ENCODE measurements around the gene SBNO2.
"Not testable (repeated sequence)": the region's sequence is repeated elsewhere in the genome, so short reads cannot be mapped to it uniquely, and the experiment has no call there.

The SBNO2 gene

GRCh38 chr19:1173845-1174809, at the start of gene SBNO2:
SBNO2 (minus strand) TSS chr19:1174268; CDS start chr19:1154276, 19,992 bp downstream.
- DNase-seq, result peak; percentile 78

- DNase-seq, result no peak
These were observed 49.2 kb upstream of the SBNO2 start for GRCh38 chr19:1223018-1223855.

DNA sequence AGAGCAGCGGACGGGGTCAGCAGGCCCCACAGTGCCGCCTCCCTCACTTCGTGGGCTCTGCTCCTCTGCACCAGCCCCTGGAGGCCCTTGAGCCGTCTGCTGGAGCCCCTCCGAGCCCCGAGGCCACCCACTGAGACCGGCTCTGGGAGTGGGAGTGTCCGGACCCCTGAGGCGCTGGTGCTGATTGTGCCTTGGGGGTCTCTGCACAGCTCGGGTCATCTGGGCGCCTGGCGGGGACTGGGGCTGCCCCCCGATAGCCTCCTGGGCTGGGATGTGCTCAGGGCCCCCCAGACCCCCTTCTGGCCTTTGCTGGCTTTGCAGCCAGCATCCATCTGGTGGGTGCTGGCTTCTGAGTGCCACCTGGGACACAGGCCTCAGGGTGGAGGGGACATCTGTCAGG, 48.3 kb upstream of the SBNO2 start:
- DNase-seq, result no peak

GRCh38 chr19:1221904-1222255, 47.8 kb upstream of the SBNO2 start:
- no peak for DNase-seq

DNA sequence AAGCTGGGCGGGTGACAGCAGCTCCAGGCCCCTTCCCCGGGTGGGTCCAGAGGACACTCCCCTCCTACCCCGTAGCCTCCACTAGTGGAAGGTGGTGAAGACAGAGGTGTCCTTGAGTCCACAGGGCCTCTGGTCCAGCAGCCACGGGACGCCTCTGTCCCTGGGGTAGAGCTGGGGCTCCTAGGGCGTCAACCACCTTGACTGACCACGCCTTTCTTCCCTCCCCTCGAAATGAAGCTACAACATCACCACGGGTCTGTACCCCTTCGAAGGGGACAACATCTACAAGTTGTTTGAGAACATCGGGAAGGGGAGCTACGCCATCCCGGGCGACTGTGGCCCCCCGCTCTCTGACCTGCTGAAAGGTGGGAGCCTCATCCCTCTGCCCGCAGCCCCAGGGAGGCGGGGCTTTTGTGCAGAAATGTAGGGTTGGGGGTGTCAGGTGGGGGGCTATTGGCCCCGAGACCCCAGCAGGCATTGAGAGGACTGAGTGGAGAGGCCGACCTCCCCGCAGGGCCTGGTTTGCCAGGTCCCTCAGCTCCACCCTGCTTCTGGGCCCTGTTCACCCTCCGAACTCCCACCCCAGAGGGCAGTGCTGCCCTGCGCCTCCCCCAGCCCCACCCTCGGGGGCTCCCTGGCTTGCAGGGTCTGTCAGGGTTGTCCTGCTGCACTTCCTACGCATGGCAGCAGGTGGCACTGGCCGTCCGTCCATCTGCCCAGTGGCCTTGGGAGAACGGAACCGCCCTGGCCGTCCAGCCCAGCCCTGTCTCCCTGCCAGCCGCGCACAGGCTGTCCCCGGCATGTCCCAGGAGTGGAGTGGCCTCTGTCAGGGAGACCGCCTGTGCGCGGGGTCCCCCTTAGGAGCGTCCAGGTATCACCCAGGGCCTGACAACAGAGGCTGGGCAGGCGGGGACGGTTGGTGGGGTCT, 47.2 kb upstream of the SBNO2 start:
- DNase-seq, result no peak

- DNase-seq, result no peak
These were observed 46.4 kb upstream of the SBNO2 start for GRCh38 chr19:1220477-1220930.

DNA sequence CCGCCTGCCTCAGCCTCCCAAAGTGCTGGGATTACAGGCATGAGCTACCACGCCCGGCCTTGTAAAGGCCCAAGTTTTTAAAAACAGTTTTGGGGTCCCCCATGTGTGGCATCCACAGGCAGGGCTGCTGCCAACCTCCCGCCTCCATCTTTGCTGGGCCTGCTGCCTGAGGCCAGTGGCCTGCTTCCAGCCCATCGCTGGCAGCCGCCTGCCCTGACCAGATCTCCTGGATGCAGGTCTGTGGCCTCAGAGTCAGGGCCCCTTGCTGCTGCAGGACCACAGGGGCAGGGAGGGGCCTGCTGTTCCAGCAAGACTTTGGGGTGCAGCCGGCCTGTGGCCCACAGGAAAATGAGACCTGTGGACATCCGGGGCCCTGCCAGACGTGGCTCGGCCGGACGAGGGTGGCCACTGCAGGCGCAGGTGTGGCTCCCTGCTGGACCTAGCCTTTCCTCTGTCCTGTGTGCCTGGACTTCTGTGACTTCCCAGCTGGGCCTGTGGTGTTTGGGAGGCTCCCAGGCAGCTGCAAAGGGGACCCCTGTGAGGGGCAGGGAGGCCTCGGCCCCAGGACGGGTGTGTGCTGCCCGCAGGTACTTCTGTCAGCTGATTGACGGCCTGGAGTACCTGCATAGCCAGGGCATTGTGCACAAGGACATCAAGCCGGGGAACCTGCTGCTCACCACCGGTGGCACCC, 45.9 kb upstream of the SBNO2 start:
- DNase-seq, result no peak

DNA sequence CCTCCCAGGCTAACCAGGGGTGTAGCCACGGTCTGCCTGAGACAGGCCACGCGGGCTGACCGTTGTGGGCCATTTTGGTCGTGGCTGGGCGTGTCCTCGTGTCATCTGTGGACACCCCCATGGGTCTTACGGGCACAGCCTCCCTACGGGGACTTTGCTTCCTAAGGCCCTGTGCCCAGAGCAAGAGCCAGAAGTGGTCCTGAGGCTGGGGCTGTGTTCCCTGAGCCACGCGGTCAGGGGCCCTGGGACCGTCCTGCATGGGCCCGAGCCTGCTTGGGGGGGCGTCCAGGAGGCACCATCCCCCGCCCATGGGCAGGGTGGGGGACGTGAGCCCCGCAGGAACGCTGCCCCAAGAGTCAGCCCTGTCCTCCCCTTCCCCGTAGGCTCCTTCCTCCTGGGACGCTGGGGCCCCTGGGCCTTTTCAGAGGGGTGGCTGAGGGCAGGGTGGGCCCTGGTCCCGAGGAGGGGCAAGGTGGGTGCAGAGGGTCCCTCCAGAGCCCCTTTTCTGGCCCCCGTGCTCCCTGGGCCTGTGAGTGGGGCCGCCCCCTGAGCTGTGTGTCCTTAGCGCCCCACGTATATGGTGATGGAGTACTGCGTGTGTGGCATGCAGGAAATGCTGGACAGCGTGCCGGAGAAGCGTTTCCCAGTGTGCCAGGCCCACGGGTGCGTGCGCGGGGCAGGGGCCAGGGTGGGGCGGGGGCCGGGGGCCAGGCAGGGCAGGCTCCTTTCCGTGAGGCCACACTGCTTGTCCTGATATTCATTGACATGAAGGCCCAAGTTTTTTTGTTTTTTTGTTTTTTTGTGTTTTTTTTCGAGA, 44.9 kb upstream of the SBNO2 start:
- DNase-seq, result no peak

- no peak for DNase-seq
These were observed 43.3 kb upstream of the SBNO2 start for GRCh38 chr19:1217366-1217765.

DNA sequence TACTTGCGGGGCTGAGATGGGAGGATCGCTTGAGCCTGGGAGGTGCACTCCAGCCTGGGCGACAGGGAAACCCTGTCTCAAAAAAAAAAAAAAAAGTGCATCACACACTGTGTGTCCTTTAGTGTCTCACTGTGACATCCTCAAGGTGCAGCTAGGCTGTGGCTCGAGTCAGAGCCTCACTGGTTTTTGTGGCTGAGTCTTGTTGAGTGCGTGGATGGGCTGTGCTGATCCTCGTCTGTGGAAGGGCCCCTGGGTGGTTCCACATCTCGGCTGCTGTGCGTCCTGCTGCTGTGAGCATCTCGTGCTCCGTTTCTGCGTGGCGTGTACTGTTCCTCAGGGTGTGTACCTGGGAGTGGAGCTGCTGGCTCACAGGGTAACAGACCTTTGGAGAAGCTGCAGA, 42.7 kb upstream of the SBNO2 start:
- no peak for DNase-seq

DNA sequence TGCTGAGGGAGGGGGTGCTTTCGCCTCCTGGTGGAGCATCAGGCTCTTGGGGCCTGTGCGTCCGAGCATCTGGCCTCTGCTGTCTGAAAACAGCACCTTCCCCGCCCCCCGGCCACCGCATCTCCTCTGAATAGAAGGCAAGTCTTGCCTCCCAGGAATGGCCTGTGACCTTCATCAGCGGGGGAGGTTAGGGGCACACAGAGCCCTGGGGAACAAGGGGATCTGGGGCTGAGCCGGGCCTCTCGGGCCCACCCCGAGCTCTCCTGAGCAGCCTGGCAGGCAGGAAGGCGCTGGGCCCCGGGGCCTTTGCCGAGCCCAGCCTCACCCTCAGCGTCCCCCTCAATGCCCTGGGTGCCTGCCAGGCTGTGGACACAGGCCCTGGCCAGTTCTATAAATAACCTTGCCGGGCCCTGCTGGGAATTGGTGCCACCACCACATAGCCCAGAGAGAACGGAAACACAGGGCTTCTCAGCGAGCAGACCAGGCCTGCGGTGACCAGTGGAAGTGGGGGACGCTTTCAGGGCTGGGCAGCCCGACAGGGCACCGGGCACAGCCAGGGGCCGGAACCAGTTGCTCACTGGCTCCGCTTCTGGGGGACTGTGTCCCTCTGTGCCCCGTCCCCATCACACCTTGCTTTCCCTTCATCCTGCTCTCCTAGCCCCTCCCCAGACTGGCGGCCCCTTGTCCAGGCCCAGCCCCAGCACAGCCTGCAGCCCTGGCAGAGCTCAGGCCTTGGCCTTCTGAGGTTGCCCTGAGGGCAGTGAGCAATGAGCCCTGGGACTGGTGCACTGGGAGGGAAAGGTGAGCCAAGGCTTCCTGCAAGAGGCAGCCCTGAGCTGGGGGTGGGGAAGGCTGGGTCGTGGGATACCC, 41.0 kb upstream of the SBNO2 start:
- DNase-seq, result no peak

- no peak for DNase-seq
These were observed 40.3 kb upstream of the SBNO2 start for GRCh38 chr19:1214299-1214861.

- DNase-seq, result peak; percentile 38
These were observed 39.6 kb upstream of the SBNO2 start for GRCh38 chr19:1213391-1214286.

- no peak for DNase-seq
These were observed 37.6 kb upstream of the SBNO2 start for GRCh38 chr19:1211494-1212234.

GRCh38 chr19:1210227-1210538, 36.1 kb upstream of the SBNO2 start:
- no peak for DNase-seq

DNA sequence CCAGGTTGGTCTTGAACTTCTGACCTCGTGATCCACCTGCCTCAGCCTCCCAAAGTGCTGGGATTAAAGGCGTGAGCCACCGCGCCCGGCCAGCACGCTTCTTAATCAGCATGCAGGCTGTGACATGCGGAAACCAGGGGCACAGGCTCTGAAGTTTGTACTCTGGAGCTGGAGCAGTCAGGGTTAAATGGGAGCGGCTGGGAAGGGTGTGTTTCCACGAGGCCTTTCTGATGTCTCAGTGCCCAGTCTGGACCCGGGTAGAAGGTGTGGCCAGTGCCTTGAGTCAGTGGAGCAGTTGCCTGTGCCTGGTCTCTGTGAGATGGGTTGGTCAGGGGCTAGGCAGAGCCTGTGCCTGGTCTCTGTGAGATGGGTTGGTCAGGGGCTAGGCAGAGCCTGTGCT, 34.8 kb upstream of the SBNO2 start:
- DNase-seq, result not testable (repeated sequence)

- peak; percentile 29 for DNase-seq
These were observed 32.9 kb upstream of the SBNO2 start for GRCh38 chr19:1206864-1207450.
